NCI-H2107 treated with DMSO at 0.1 percent for 48 hours (cell line): Measurements from ENCODE around the gene C17orf78.
"Not testable (repeated sequence)": the region's sequence is repeated elsewhere in the genome, so short reads cannot be mapped to it uniquely, and the experiment has no call there.

Source experiments
- DNase-seq: peaks from one replicate; lab custom pipeline; 2025; ENCODE audit not compliant: unreplicated experiment; lab: John Stamatoyannopoulos, UW

The C17orf78 gene

DNA sequence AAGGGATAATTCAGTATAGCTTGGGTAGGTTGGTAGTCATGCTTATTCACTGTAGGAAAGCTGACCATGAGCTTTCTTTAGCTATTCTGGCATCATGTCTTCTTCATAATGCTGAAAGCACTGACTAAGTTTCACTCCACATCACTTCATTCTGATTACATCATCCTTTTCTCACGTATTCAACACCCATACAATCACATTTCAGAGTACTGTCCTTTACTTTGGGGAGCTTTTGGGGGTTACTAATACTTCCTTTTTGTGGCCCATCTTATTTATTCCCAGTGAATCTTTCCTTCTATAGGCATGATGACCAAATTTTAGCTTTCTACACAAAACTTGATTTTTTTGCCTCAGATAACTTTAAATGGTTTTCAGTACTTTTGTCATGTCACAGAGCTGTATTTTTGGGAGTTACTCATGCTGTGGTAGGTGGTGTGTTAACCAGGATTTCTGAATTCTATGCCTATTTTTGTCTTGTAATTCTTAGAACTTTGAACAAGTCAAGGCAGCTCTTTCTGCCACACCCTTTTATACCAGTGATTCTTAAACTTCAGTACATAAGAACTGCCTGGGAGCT, 54.4 kb downstream of the C17orf78 start:
- no peak for DNase-seq

- no peak for DNase-seq
These were observed 56.9 kb downstream of the C17orf78 start for GRCh38 chr17:37432671-37433070.

GRCh38 chr17:37438141-37438540, 62.4 kb downstream of the C17orf78 start:
- DNase-seq, result no peak

GRCh38 chr17:37440424-37440823, 64.6 kb downstream of the C17orf78 start:
- DNase-seq, result no peak

GRCh38 chr17:37441369-37442014, 65.7 kb downstream of the C17orf78 start:
- DNase-seq, result not testable (repeated sequence)
